Kidney (tissue), 14 donors: ENCODE measurements around the gene PERM1. TPM values are rescaled to one million over a fixed set of nuclear protein-coding genes. Genes with fewer than 3 reads are reported as not detected.
"Not testable (repeated sequence)": the region's sequence is repeated elsewhere in the genome, so short reads cannot be mapped to it uniquely, and the experiment has no call there.

Experiments used
- DNase-seq, 5 donors: peaks; one replicate each; pipeline ENCODE4 v3.0.0-alpha.2; 2013 to 2020
- FAIRE-seq: peaks from 2 replicates; lab custom pipeline; 2012; peaks lifted over from hg19 to GRCh38; lab: Jason Lieb, UNC
- H3K27ac ChIP-seq, 2 donors: one replicate each; pipeline ENCODE4 v1.7.0; 2013; ENCODE audit warnings: low read depth in 2 of 2, low read length in 2 of 2, inconsistent platforms in 1 of 2
- H3K27me3 ChIP-seq: one replicate; pipeline ENCODE4 v1.7.1; 2013; ENCODE audit warnings: low read length, inconsistent platforms; ENCODE audit not compliant: control insufficient read depth, insufficient read depth
- H3K36me3 ChIP-seq, 3 donors: one replicate each; pipeline versions ENCODE4 v1.7.0 to v1.7.1; 2013; ENCODE audit warnings: low read length in 3 of 3, control low read depth in 1 of 3, inconsistent platforms in 1 of 3; ENCODE audit not compliant: insufficient read depth in 3 of 3, control insufficient read depth in 2 of 3
- H3K4me1 ChIP-seq, 3 donors: one replicate each; pipeline versions ENCODE4 v1.7.0 to v1.7.1; 2013; ENCODE audit warnings: low read length in 3 of 3, inconsistent platforms in 1 of 3, low read depth in 1 of 3; ENCODE audit not compliant: control insufficient read depth in 2 of 3, insufficient read depth in 2 of 3
- H3K4me3 ChIP-seq, 3 donors: one replicate each; pipeline versions ENCODE4 v1.7.0 to v1.8.1; 2013; ENCODE audit warnings: low read length in 3 of 3, control low read depth in 1 of 3, inconsistent platforms in 1 of 3
- H3K9ac ChIP-seq, 3 donors: one replicate each; pipeline versions ENCODE4 v1.7.0 to v1.7.1; 2013; ENCODE audit warnings: low read length in 3 of 3, control low read depth in 1 of 3, inconsistent platforms in 1 of 3
- H3K9me3 ChIP-seq, 3 donors: one replicate each; pipeline versions ENCODE4 v1.7.0 to v1.7.1; 2013; ENCODE audit warnings: low read length in 3 of 3, control low read depth in 1 of 3, inconsistent platforms in 1 of 3; ENCODE audit not compliant: control insufficient read depth in 2 of 3, insufficient read depth in 1 of 3
- intact Hi-C: fragments of 100-400 bp; cut with DNase I; formaldehyde crosslinking; loops from one replicate; pipeline ENCODE4 v1.11.1; 2022
- polyA plus RNA-seq: library from polyadenylated mRNA; stranded (reverse); fragments of 350-450 nt; fragmentation: Illumina TruSeq; extraction: RNeasy Lipid Tissue Mini Kit (QIAGEN cat#74804); gene quantifications from one replicate; pipeline ENCODE4 v1.2.3, GENCODE V29; 2014; ENCODE audit warnings: low read depth, low replicate concordance; ENCODE audit not compliant: insufficient read depth
- total RNA-seq: library from RNA; stranded (reverse); fragmentation: NEBNext Ultra II Directional; extraction: Animal tissue kit (Norgen Biotek cat#: 25700); gene quantifications from one replicate; pipeline ENCODE4 v1.2.1, GENCODE V29; 2021
- TF ChIP-seq, protein P1 (sequence below): IDR thresholded peaks from 3 replicates; pipeline ENCODE4 v1.5.1; 2012; ENCODE audit warnings: mild to moderate bottlenecking, moderate library complexity, borderline replicate concordance; ENCODE audit not compliant: insufficient read depth; ENCODE audit errors: extremely low read depth
- donor health status: control.
- donor health status: control.
- donor health status: control.
- donor health status: control.
- donor health status: control.
- donor health status: DM: yes; HTN: yes; CAD: no.
- donor health status: Normal renal cell carcinoma (clear cell type).

Gene PERM1
- total and polyA plus RNA-seq, 2 donors from 2014 or later: 0.25 to 0.86 TPM

DNA sequence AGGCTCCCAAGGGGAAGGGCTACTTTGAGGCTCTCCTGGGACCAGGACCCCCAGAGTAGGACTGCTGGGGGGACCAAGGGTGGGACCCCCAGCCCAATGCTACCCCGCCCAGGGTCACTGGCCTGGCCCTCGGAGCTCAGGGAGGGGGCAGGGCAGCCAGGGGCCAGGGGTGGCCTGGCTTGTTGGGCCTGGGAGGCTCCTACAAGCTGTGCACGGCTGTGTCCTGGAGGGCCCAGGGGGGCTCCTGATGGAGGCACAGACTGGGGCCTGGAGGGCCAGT is 15.8 kb upstream of the PERM1 start:
- H3K36me3 ChIP-seq: no peaks in the 10 kb centered on the region
- no peak overlapping the region for H3K4me3 ChIP-seq
- H3K27me3 ChIP-seq: no peaks in the 10 kb centered on the region
- H3K9me3 ChIP-seq: no peaks in the 10 kb centered on the region
- H3K9ac ChIP-seq: no peak overlapping the region
- intact Hi-C loops: no loop called here
- DNase-seq (peak in 1 of 5 donors; percentile 79), FAIRE-seq (no peak)
- H3K4me1 ChIP-seq: peaks cover 0 to 7% (median 0%) of the 10 kb centered on the region in 3 donors
- H3K27ac ChIP-seq: no peak overlapping the region
- TF ChIP-seq, protein P1, sequence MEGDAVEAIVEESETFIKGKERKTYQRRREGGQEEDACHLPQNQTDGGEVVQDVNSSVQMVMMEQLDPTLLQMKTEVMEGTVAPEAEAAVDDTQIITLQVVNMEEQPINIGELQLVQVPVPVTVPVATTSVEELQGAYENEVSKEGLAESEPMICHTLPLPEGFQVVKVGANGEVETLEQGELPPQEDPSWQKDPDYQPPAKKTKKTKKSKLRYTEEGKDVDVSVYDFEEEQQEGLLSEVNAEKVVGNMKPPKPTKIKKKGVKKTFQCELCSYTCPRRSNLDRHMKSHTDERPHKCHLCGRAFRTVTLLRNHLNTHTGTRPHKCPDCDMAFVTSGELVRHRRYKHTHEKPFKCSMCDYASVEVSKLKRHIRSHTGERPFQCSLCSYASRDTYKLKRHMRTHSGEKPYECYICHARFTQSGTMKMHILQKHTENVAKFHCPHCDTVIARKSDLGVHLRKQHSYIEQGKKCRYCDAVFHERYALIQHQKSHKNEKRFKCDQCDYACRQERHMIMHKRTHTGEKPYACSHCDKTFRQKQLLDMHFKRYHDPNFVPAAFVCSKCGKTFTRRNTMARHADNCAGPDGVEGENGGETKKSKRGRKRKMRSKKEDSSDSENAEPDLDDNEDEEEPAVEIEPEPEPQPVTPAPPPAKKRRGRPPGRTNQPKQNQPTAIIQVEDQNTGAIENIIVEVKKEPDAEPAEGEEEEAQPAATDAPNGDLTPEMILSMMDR: no peak

DNA sequence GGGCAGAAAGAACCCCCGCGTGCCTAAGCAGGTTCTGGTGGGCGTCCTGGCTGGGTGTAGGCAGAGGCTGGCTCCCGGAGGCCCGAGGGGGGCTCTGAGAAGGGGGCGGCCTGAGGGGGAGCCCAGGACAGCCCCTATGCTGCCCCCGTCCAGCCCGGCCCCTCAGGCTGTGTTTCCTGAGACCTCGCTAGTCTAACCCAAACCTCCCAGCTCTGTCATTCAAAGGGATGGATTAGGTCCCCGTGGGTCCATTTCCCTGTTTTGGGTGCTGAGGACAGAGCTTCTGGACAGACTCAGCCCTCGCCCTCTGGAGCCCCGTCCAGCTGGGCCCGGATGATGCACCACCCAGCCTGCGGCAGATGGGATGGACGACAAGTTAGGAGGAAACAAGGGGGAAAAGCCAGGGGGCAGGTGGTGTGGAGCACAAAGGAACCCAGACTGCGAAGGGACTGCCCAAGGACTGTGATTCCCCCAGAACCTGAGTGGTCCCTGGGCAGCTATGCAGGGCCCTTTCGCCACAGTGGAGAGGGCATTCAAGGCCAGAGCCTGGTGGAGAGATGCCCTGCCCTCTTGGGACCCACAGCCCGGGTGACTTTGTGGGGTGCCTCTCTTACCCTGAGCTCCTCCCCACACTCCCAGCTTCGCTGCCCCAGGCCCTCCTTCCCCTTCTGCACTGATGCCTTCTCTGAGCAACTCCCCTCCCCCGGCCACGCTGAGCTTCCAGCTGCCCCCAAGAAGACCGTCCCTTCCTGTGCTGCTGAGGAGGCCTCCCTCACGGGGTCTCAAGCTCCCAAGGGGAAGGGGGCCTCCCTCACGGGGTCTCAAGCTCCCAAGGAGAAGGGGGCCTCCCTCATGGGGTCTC is 15.2 kb upstream of the PERM1 start:
- H3K27ac ChIP-seq: no peak overlapping the region
- TF ChIP-seq, protein P1: no peak
- H3K4me1 ChIP-seq: peaks cover 0 to 7% (median 0%) of the 10 kb centered on the region in 3 donors
- no peaks in the 10 kb centered on the region for H3K36me3 ChIP-seq
- no peak overlapping the region for H3K9ac ChIP-seq
- no peaks in the 10 kb centered on the region for H3K9me3 ChIP-seq
- FAIRE-seq (no peak), DNase-seq (peak in 2 of 5 donors; percentile 59 to 70)
- no peaks in the 10 kb centered on the region for H3K27me3 ChIP-seq
- no peak overlapping the region for H3K4me3 ChIP-seq
- intact Hi-C loops: no loop called here

DNA sequence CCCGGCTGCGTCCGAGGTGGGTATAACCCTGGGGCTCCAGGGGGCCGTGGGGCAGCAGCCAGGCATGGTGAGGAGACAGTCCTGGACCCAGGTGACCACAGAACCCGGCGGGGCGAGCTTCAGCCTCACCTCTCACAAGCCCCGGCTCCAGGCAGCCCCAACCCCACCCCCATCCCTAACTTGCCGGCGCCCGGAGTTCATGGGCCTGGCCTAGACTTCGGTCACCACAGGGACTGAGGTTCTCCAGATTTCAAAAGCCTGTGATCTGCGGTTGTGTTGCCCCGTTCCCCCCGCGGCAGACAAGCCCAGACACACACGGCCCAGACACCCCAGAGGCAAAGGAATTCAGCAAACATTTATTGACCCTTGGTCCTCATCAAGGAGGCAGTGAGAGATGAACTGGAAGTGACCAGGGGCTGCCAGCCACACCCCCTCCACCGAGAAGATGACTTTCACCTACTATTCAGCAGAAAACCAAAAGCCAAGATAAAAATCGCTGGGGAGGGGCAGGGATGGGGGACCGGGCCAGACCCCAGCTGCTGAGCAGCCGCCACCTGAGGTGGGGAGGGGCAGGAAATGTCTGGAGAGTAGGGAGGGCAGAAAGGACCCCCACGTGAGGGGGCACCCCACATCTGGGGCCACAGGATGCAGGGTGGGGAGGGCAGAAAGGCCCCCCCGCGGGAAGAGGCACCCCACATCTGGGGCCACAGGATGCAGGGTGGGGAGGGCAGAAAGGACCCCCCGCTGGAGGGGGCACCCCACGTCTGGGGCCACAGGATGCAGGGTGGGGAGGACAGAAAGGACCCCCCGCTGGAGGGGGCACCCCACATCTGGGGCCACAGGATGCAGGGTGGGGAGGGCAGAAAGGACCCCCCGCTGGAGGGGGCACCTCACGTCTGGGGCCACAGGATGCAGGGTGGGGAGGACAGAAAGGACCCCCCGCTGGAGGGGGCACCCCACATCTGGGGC is 14.1 kb upstream of the PERM1 start:
- TF ChIP-seq, protein P1: no peak
- Histone ChIP-seq H3K27me3 (no peaks in the 10 kb centered on the region), H3K9ac (no peak overlapping the region), H3K4me3 (no peak overlapping the region), H3K9me3 (peaks cover 0 to 4% (median 0%) of the 10 kb centered on the region in 3 donors), H3K27ac (no peak overlapping the region), H3K36me3 (no peaks in the 10 kb centered on the region), H3K4me1 (peaks cover 0 to 6% (median 0%) of the 10 kb centered on the region in 3 donors)
- intact Hi-C loops: no loop called here
- DNase-seq (peak in 2 of 5 donors; percentile 53 to 70), FAIRE-seq (no peak)

DNA sequence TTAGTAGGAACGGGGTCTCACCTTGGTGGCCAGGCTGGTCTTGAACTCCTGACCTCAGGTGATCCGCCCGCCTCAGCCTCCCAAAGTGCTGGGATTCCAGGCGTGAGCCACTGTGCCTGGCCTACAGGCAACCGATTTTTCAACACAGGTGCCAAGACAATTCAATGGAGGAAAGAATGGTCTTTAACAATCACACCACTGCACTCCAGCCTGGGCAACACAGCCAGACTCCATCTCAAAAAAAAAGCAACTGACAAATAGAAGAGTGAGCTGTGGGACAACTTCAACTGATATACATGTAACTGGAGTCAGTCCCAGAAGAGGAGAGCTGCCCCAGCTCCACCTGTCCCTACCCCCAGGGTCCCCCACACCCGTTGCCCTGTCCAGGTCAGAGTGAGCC is 12.7 kb upstream of the PERM1 start:
- H3K9me3 ChIP-seq, H3K27ac ChIP-seq, H3K4me3 ChIP-seq, H3K27me3 ChIP-seq, H3K4me1 ChIP-seq, intact Hi-C loops, H3K9ac ChIP-seq, FAIRE-seq, H3K36me3 ChIP-seq: not testable (repeated sequence)
- peak in 2 of 5 donors; percentile 29 to 32 for DNase-seq
